ENCODE results near the gene SMARCA2.

The SMARCA2 gene

DNA sequence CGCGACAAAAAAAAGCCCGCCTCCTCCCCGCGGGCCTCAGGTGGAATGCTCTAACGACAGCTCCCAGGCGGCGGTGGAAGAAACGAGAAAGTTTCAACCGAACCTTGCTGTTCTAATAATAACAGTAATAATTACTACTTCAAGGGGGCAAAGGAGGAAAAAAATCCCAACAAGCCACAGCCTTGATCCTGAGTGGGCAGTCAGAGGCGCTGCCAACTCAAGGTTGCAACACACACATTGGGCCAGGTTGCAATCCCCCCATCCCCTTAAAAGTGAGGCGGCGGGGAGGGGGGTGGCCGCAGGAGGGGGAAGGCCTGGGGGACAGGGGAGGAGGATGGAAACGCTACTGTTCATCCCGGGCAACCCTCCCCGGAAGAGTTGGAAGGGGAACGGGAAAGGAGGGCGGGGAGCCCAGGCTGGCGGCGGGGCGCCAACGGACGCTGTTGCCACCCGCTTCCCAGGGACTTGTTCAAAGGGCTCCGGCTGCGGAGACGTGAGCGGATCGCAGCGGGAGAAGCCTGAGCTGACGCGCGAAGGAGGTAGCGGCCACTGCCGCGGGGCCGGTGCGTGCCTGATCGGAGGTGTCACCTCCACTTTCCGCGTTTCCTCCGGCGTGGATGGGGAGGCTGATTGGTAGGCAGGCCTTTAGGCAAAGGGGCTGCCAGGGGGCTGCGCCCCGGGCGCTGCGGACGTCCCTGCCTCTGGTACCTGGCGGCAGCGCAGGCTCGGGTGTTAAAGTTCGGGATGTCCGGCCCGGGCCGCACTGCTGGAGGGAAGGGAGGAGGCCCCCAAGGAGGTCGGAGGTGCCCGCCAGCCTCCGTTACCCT is 647 bp downstream of the SMARCA2 start:
- DNase-seq: peak in 54 of 56 donors; percentile 17 to 79 (median 60)

DNA sequence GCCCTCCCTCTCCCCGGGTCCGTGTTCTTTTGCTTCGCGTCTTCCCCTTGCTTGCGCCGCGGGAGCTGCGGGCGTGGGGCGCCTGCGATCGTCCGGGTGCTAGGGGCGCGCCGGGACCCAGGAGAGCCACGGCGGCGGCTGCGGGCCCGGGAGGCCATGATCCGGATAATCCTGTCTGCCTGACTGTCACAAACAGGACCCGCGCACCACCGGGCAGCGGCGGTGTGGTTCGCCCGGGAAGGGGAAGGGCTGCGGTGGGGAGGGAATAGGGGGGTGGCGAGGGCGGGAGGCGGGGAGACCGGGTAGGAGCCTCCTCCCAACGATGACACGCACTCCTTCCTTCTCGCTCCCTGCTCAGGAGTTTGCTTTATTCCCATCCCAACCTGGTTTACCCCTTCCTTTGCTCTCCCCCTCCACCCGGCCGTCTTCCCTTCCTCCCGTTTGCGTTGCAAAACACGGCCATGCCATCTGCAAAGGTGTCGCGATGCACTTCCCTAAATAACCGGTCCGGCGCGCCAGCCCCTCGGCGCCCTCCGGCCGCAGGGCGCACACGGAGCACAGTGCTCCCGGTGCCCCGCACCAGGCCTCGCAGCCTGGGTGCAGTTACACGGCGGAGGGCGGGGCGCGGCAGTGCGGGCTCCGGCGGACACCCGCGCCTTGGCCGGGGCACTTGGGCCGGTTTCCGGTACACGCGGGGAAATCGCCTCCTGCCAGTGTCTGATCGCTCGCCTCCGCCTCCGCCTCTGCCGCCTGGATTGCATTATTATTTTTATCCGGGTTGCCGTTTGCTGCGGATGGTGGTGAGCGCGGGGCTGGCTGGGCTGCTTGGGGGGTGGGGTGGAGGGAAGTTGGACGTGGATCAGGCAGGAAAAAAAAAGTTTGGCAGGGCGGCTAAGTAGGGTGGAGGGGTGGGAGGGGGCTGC is 1.5 kb downstream of the SMARCA2 start:
- DNase-seq: peak in 55 of 56 donors; percentile 32 to 89 (median 72)

DNA sequence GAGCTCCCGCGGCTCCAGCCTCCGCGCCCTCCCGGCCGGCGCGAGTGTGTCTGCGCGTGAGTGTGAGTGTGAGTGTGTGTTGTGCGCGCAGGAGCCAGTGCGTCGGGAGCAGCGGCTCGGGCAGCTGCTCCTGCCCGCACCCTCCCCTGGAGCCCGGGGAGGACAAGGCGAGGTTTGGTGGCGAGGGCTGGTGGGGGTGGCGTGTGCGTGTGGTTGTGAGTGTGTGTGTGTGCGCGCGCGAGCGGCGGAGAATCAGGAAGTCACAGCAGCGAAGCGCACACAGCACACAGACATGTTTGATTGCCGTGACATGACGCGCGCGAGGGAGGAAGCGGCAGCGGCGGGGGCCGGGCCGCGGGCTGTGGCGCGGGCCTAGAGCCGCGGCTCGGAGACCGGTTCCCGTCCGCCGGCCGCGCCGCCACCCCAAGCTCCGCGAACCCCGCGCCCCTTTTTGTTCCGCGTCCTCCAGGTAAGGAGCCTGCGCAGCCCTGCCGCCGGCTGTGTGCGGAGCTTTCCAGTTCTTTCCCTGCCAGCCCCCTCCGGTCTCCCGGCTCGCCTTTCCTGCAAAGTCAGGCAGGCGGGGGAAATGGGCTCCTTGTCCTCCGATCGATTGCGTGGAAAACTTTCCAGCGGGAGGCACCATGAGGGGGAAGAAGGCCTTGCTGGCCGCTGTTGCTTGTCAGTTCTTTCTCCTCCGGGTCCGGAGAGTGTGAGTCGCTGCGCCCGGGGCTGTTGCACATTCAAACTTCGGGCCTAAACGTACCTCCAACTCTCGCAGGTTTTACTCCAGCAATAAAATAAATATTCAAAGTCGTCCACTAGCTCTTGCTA is 2.4 kb downstream of the SMARCA2 start:
- DNase-seq: peak in 54 of 56 donors; percentile 11 to 82 (median 69)

- peak in 10 of 56 donors; percentile 11 to 67 (median 50) for DNase-seq
Observed at GRCh38 chr9:2018162-2018643, 3.1 kb downstream of the SMARCA2 start.

DNA sequence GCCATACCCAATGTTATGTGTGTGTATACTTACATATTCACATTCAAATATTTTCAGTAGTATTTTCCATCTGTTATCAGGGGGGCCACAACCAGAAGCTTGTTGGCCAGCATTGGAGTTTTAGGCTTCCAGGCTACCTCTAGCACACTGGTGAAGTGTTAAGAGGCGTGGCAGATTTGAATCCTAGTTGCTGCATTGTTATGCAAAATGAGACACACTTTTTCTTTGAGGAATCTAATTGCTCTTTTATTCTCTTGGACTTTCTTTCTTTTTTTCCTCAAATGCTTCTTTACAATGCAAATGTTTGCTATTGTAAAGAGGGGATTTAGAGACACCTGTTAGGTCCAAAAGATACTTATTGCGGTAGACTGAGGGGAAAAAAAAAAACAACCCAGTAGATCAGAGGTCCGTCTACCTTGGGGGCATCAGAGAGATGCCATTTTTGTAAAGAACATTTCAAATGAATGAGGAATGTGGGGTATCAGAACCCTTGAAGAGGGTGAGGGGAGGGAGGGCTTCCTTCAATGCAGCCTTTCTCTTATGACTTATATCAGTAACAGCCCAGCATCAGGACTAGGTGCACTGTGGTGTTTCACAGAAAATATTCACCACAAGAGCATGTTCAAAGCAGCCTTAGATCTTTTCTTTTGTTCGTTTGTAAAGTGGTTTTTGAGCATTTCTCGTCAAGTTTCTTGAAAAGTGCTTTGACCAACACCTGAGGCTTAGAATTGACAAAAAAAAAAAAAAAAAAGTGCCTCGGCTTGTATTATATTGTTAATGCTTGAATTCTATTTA is 3.8 kb downstream of the SMARCA2 start:
- DNase-seq: no peak

DNA sequence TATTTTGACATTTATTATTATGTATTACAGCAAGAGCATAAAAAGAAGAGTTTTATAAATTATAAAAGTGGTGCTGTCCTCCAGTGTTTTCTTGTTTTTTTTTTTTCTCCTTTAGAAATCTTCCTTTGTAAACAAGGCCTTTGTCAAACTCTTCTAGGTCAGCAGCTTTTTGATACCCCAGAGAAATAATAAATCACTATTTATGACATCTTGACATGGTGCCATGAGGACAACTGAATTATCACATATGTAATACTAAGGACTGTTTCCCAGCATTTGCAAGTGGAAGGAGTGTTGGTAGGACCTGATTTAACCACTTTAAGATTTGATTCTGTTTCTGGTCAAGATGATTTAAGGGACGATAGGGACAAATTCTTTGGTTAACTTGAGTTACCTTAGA is 4.6 kb downstream of the SMARCA2 start:
- DNase-seq: no peak

- DNase-seq: no peak
Observed at GRCh38 chr9:2021731-2022130, 6.6 kb downstream of the SMARCA2 start.

DNA sequence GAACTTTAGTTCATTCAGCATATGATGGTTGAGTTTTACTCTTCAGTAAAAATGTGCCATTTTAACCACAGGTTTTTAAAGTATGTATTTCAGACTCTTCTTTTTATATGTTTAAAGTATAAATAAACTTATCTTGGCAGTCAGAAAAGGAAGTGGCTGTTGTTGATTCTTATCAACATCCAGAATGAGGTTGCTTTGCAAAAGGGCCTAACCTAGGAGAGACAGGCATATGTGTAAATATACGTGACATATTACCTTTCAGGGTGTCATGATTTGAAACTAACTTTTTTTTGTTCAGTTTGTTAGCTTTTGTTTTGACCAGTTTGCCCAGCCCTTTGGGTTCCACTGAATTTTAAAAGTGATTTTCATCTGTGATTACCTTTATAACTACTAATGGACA is 7.4 kb downstream of the SMARCA2 start:
- no peak for DNase-seq

GRCh38 chr9:2023042-2023441 is 7.9 kb downstream of the SMARCA2 start:
- DNase-seq: peak in 7 of 56 donors; percentile 3 to 37 (median 23)

- DNase-seq: no peak
Observed at GRCh38 chr9:2023532-2023931, 8.4 kb downstream of the SMARCA2 start.

- no peak for DNase-seq
Observed at GRCh38 chr9:2024888-2025782, 10.0 kb downstream of the SMARCA2 start.

DNA sequence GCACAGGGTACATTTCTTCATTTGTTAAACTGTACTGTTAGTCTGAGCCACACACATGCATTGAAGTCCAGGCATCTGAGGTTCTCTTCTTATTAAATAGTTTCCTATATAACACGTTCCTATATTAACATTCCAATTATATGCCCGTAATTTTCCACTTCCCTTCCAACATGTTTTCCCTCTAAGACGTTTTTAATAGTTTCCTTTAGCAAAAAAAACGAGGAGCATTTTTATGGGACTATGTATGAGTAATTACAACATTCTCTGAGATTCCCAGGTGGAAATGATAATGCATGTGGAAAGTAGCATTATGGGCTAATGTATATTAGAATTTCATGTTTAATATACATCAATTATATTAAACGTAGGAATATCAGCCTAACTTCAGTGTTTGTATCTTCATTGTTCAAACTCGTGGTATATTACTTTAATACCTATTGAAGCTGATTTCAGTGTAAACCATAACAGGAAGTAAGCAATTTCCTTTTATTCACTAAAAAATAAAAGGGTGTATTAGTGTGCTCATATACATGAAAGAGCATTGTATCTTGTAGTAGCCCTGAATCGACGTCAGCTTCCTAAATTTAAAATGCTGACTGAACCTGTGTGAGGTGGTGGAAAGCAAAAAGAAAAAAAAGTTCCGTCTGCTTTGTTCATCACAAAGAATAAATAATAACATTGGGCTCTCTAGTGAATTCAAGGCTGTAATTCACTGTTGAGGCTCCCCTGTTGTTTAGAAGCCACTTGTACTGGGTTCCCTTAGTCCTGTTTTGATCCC is 11.3 kb downstream of the SMARCA2 start:
- DNase-seq: no peak

GRCh38 chr9:2027543-2028160 is 12.5 kb downstream of the SMARCA2 start:
- DNase-seq: no peak

GRCh38 chr9:2028888-2029287 is 13.7 kb downstream of the SMARCA2 start:
- DNase-seq: no peak

GRCh38 chr9:2029666-2030170 is 14.6 kb downstream of the SMARCA2 start:
- no peak for DNase-seq

DNA sequence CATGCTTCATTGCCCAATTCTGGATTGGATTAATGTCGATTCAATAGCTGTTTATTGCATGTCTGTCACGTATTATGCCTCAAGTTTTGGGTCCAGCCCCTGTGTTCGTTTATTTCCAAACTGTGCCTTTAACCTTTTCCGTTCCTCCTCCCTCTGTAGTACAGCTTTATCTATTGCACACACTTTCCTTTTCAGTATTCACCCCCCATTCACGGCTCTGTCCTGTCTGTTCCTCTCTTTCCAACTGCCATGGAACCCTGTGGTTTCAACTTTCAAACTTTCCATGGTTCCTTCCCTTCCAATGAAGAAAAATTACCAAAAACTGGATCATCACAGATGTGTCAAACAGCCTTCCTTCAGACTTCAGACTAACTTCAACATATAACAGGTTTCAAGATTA is 17.1 kb downstream of the SMARCA2 start:
- DNase-seq: no peak

GRCh38 chr9:2036844-2037243 is 21.7 kb downstream of the SMARCA2 start:
- DNase-seq: no peak
